ENCODE data around the gene LSP1. TPM values are rescaled to one million over a fixed set of nuclear protein-coding genes. Genes with fewer than 3 reads are reported as not detected.
A peak's percentile ranks its signal among the peaks of the same experiment; 100 is the strongest.

The LSP1 gene
- total and polyA plus RNA-seq, 10 donors, result 136 to 422 (median 335) TPM

DNA sequence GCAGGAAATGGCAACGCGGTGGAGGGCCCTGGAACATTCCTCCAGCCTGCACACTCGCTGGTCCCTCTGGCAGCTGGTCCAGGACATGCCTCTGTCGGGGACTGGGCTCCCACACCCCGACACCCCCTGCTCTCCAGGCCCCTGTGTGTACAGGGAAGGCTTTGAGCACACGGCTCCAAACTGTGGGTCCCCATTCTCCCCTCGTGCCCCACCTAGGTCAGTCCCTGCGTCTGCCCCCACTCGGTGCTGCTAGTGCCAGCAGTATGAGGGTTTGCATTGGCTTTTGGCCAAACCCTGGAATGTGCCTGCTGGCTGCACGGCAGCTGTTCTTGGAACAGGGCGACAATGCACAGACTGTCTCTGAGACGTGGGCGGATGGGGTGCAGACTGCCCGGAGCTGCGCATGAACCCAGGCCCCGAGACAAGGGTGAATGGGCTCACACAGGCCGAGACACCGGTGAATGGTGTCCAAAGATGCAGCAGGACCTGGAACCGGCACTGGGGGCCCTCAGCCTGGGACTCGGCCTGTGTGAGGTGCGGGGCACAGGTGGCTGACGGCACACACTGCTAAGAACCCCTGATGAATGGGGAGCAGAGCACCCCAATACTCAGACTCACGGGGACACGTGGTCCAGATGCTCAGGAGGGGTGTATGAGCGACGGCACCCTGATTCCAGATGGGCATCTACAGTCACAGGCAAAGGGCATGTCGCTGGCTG lies 25.6 kb upstream of the LSP1 start:
- Histone ChIP-seq H3K9me3 (no peaks in the 10 kb centered on the region), H3K27me3 (replicated peaks in 1 of 7) (peaks cover 0 to 50% (median 3%) of the 10 kb centered on the region in 7 donors), H3K27ac (peak overlapping the region in 7 of 8 donors; percentile 13 to 76 (median 62)), H3K4me3 (no peak overlapping the region), H3K36me3 (no peaks in the 10 kb centered on the region), H3K4me1 (peaks cover 0 to 51% (median 17%) of the 10 kb centered on the region in 6 donors)
- no peak for DNase-seq
- intact Hi-C loops (cut with DNase I; ENCODE audit: low total_unique reads), result no loop called here
- 69 to 83% (median 79%) methylated on average over 27 of the region's 27 CpGs for WGBS, 5 donors
- peak; percentile 29 to 50 (median 39) for TF ChIP-seq POLR2AphosphoS5 (IDR thresholded peaks at IDR 0.05)
- TF ChIP-seq, protein P1, sequence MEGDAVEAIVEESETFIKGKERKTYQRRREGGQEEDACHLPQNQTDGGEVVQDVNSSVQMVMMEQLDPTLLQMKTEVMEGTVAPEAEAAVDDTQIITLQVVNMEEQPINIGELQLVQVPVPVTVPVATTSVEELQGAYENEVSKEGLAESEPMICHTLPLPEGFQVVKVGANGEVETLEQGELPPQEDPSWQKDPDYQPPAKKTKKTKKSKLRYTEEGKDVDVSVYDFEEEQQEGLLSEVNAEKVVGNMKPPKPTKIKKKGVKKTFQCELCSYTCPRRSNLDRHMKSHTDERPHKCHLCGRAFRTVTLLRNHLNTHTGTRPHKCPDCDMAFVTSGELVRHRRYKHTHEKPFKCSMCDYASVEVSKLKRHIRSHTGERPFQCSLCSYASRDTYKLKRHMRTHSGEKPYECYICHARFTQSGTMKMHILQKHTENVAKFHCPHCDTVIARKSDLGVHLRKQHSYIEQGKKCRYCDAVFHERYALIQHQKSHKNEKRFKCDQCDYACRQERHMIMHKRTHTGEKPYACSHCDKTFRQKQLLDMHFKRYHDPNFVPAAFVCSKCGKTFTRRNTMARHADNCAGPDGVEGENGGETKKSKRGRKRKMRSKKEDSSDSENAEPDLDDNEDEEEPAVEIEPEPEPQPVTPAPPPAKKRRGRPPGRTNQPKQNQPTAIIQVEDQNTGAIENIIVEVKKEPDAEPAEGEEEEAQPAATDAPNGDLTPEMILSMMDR (IDR thresholded peaks at IDR 0.05 in 8 of 11, conservative IDR thresholded peaks at IDR 0.05 in 3 of 11), result no peak

DNA sequence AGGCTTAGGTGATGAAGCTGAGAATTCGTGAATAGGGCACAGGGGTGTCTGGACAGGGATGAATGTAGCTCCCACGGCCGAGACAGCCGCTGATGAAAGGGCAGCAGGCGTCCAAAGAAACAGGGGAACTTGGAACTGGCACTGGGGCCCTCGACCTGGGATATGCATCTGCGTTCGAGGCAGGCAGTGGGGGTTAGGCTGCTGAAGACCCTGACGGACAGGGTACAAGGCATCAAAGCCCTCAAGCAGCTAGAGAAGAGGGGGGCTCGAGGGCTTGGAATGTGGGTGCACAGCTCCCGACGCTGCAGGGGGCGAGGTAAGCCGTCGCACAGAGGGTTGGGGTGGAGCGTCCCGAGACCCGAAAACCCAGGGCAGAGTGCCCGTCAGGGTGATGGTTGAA lies 25.0 kb upstream of the LSP1 start:
- H3K27ac ChIP-seq, result peak overlapping the region in 4 of 8 donors; percentile 62 to 76 (median 69)
- no peaks in the 10 kb centered on the region for H3K9me3 ChIP-seq
- H3K4me1 ChIP-seq, result peaks cover 4 to 58% (median 24%) of the 10 kb centered on the region in 6 donors
- DNase-seq, result no peak
- intact Hi-C loops (cut with DNase I; ENCODE audit: low total_unique reads), result no loop called here
- 80 to 92% (median 83%) methylated on average over 18 to 19 of the region's 19 CpGs for WGBS, 5 donors
- no peaks in the 10 kb centered on the region for H3K36me3 ChIP-seq
- no peak overlapping the region for H3K4me3 ChIP-seq
- H3K27me3 ChIP-seq (replicated peaks in 1 of 7), result peaks cover 0 to 57% (median 3%) of the 10 kb centered on the region in 7 donors
- TF ChIP-seq POLR2A (IDR thresholded peaks at IDR 0.05) (no peak), POLR2AphosphoS5 (IDR thresholded peaks at IDR 0.05) (no peak)
- TF ChIP-seq, protein P1 (IDR thresholded peaks at IDR 0.05 in 8 of 11, conservative IDR thresholded peaks at IDR 0.05 in 3 of 11), result no peak

DNA sequence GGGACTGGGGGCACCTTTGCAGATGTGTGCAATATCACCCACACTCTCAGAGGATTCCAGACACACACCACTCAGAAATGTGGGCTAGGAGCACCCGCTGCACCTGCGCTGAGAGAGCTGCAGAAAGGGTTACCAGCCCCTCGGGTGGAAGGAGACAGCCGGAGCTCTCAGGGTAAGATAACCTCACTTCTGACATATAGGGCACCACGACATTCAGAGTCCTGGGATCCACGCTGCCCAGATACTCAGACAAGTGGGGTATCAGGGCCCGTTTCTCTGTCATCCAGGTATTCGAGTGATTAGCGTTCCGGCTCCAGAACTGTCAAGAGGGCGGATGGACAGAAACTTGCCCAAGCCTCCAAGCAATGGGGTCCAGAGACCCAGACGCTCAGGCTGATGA lies 24.3 kb upstream of the LSP1 start:
- peaks cover 0 to 62% (median 3%) of the 10 kb centered on the region in 7 donors for H3K27me3 ChIP-seq (replicated peaks in 1 of 7)
- TF ChIP-seq, protein P1 (IDR thresholded peaks at IDR 0.05 in 8 of 11, conservative IDR thresholded peaks at IDR 0.05 in 3 of 11), result no peak
- TF ChIP-seq POLR2AphosphoS5 (IDR thresholded peaks at IDR 0.05), result no peak
- TF ChIP-seq POLR2A (IDR thresholded peaks at IDR 0.05), result no peak
- WGBS, 5 donors, result 84 to 86% (median 85%) methylated on average over 12 of the region's 12 CpGs
- no peak overlapping the region for H3K27ac ChIP-seq
- intact Hi-C loops (cut with DNase I; ENCODE audit: low total_unique reads), result no loop called here
- no peaks in the 10 kb centered on the region for H3K9me3 ChIP-seq
- no peak overlapping the region for H3K4me3 ChIP-seq
- DNase-seq, result no peak
- peaks cover 4 to 62% (median 24%) of the 10 kb centered on the region in 6 donors for H3K4me1 ChIP-seq
- no peaks in the 10 kb centered on the region for H3K36me3 ChIP-seq

DNA sequence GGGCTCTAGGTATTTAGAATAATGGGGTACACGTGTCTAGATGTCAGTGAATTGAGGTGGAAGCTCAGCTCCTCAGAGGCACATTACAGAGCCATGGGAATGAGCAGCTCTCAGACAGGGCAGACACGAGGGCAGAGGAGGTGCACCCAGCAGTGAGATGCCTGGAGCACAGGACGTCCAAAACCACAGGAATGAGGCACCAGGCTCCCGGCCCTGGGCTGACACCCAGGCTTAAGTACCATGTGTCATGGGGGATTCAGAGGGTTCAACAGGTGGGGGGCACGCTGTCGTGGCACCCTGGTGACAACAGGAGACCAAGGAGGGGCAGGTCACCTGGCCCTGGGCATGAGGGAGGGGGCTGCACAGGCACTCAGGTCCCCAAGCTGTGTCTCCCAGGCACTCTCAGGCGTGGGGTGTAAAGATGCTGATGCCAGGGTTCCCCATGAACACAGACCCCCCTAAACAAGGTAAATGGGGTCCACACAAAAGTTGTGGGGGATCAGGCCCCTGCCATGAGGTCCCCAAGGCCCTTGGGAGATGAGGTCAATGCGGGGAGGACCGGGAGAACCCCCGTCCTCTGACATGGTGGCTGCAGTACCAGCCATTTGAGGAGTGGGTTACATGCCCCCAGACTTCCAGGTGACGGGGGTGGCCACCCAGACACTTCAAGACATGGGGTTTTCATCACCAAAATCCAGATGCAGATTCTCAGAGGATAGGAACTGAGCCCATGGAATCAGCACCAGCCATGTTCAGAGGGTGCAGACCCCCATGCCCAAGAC lies 23.7 kb upstream of the LSP1 start:
- Histone ChIP-seq H3K9me3 (no peaks in the 10 kb centered on the region), H3K27ac (no peak overlapping the region), H3K4me3 (no peak overlapping the region), H3K36me3 (no peaks in the 10 kb centered on the region), H3K27me3 (replicated peaks in 1 of 7) (peaks cover 0 to 62% (median 3%) of the 10 kb centered on the region in 7 donors), H3K4me1 (peaks cover 4 to 62% (median 24%) of the 10 kb centered on the region in 6 donors)
- TF ChIP-seq POLR2AphosphoS5 (IDR thresholded peaks at IDR 0.05), result no peak
- TF ChIP-seq, protein P1 (IDR thresholded peaks at IDR 0.05 in 8 of 11, conservative IDR thresholded peaks at IDR 0.05 in 3 of 11), result no peak
- no peak for TF ChIP-seq POLR2A (IDR thresholded peaks at IDR 0.05)
- no peak for DNase-seq
- WGBS, 5 donors, result 61 to 74% (median 64%) methylated on average over 11 of the region's 11 CpGs
- intact Hi-C loops (cut with DNase I; ENCODE audit: low total_unique reads), result no loop called here
